ENCODE measurements around the gene IL17B.

- TF ChIP-seq, protein P1, sequence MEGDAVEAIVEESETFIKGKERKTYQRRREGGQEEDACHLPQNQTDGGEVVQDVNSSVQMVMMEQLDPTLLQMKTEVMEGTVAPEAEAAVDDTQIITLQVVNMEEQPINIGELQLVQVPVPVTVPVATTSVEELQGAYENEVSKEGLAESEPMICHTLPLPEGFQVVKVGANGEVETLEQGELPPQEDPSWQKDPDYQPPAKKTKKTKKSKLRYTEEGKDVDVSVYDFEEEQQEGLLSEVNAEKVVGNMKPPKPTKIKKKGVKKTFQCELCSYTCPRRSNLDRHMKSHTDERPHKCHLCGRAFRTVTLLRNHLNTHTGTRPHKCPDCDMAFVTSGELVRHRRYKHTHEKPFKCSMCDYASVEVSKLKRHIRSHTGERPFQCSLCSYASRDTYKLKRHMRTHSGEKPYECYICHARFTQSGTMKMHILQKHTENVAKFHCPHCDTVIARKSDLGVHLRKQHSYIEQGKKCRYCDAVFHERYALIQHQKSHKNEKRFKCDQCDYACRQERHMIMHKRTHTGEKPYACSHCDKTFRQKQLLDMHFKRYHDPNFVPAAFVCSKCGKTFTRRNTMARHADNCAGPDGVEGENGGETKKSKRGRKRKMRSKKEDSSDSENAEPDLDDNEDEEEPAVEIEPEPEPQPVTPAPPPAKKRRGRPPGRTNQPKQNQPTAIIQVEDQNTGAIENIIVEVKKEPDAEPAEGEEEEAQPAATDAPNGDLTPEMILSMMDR (conservative IDR thresholded peaks at IDR 0.05) = no peak
- no peak for TF ChIP-seq ZFX (IDR thresholded peaks at IDR 0.05)
Measured at GRCh38 chr5:149376104-149376503, 3.0 kb downstream of the IL17B start.
